Neuronal stem cell (in vitro differentiated cells): ENCODE results near the gene C1QTNF12.
A peak's percentile ranks its signal among the peaks of the same experiment; 100 is the strongest.

Experiments used
- DNase-seq: peaks from one replicate; pipeline ENCODE4 v3.0.0-alpha.2; 2013; ENCODE audit warnings: low spot score
- H2AFZ ChIP-seq: one replicate; pipeline ENCODE4 v1.6.1; 2013; ENCODE audit warnings: mild to moderate bottlenecking, low read length, inconsistent platforms
- H2AK5ac ChIP-seq: 2 replicates; pipeline ENCODE4 v1.6.1; 2013; ENCODE audit warnings: low read depth, mild to moderate bottlenecking, inconsistent platforms, low read length, moderate library complexity, mixed read lengths
- H2BK120ac ChIP-seq: 2 replicates; pipeline ENCODE4 v1.6.1; 2013; ENCODE audit warnings: low read depth, mild to moderate bottlenecking, inconsistent platforms, low read length, moderate library complexity, mixed read lengths
- H2BK12ac ChIP-seq: one replicate; pipeline ENCODE4 v1.6.1; 2013; ENCODE audit warnings: low read length, inconsistent platforms
- H2BK15ac ChIP-seq: 2 replicates; pipeline ENCODE4 v1.6.1; 2013; ENCODE audit warnings: mild to moderate bottlenecking, low read length, inconsistent platforms, mixed read lengths
- H2BK5ac ChIP-seq: one replicate; pipeline ENCODE4 v1.6.1; 2013; ENCODE audit warnings: inconsistent platforms, mild to moderate bottlenecking, low read length, moderate library complexity
- H3K14ac ChIP-seq: one replicate; pipeline ENCODE4 v1.6.1; 2013; ENCODE audit warnings: low read length, inconsistent platforms
- H3K18ac ChIP-seq: 2 replicates; pipeline ENCODE4 v1.6.1; 2013; ENCODE audit warnings: low read length, inconsistent platforms
- H3K23ac ChIP-seq: 2 replicates; pipeline ENCODE4 v1.6.1; 2013; ENCODE audit warnings: low read depth, mild to moderate bottlenecking, mixed read lengths, low read length, inconsistent platforms; ENCODE audit not compliant: poor library complexity
- H3K27ac ChIP-seq: replicated peaks from 3 replicates; pipeline ENCODE4 v1.5.1; 2013; ENCODE audit warnings: low read length, inconsistent platforms
- H3K27me3 ChIP-seq, 3 experiments: 2 replicates each; pipeline ENCODE4 v1.6.1; 2013; ENCODE audit warnings: low read length in 3 of 3, mild to moderate bottlenecking in 2 of 3, inconsistent platforms in 1 of 3, low read depth in 1 of 3, mixed read lengths in 1 of 3, moderate library complexity in 1 of 3; ENCODE audit not compliant: control insufficient read depth in 3 of 3, insufficient read depth in 3 of 3
- H3K36me3 ChIP-seq, 2 donors: replicated peaks in 1 of 2; 2 replicates each; pipeline ENCODE4 v1.6.1; 2013; ENCODE audit warnings: low read length in 2 of 2; ENCODE audit not compliant: control insufficient read depth in 2 of 2, insufficient read depth in 2 of 2
- H3K4ac ChIP-seq: 2 replicates; pipeline ENCODE4 v1.6.1; 2013; ENCODE audit warnings: inconsistent platforms, mild to moderate bottlenecking, low read length, moderate library complexity
- H3K4me1 ChIP-seq, 2 donors: 1 replicate in 1 of 2; 2 replicates in 1 of 2; pipeline ENCODE4 v1.6.1; 2013; ENCODE audit warnings: low read length in 2 of 2, low read depth in 1 of 2; ENCODE audit not compliant: control insufficient read depth in 2 of 2, insufficient read depth in 1 of 2
- H3K4me2 ChIP-seq: one replicate; pipeline ENCODE4 v1.6.1; 2013; ENCODE audit warnings: mild to moderate bottlenecking, low read length, inconsistent platforms; ENCODE audit not compliant: insufficient read depth, poor library complexity, severe bottlenecking
- H3K4me3 ChIP-seq, 2 donors: 2 replicates each; pipeline ENCODE4 v1.5.1; 2013; ENCODE audit warnings: low read length in 2 of 2, mild to moderate bottlenecking in 2 of 2, inconsistent platforms in 1 of 2, moderate library complexity in 1 of 2
- H3K79me1 ChIP-seq: one replicate; pipeline ENCODE4 v1.6.1; 2013; ENCODE audit warnings: low read depth, mild to moderate bottlenecking, inconsistent platforms, low read length, moderate library complexity
- H3K9ac ChIP-seq: one replicate; pipeline ENCODE4 v1.6.1; 2013; ENCODE audit warnings: mild to moderate bottlenecking, low read depth, low read length, inconsistent platforms; ENCODE audit not compliant: poor library complexity
- H3K9me3 ChIP-seq, 2 donors: replicated peaks in 1 of 2; 2 replicates each; pipeline versions ENCODE3 to v1.6.1; 2013; ENCODE audit warnings: low read length in 2 of 2, mild to moderate bottlenecking in 2 of 2, inconsistent platforms in 1 of 2, low read depth in 1 of 2, mixed read lengths in 1 of 2, moderate library complexity in 1 of 2; ENCODE audit not compliant: control insufficient read depth in 2 of 2, insufficient read depth in 1 of 2
- H4K8ac ChIP-seq: one replicate; pipeline ENCODE4 v1.6.1; 2013; ENCODE audit warnings: low read depth, mild to moderate bottlenecking, inconsistent platforms, low read length, moderate library complexity
- H4K91ac ChIP-seq: one replicate; pipeline ENCODE4 v1.6.1; 2013; ENCODE audit warnings: low read length, low read depth, mild to moderate bottlenecking, inconsistent platforms; ENCODE audit not compliant: poor library complexity
- WGBS, 2 donors: extraction: QIAGEN DNeasy Blood & Tissue Kit; methylation state at CpG; one replicate each; pipeline ENCODE4 v1.1.7; 2013; ENCODE audit warnings: missing lambda C conversion rate in 2 of 2, mixed read lengths in 1 of 2; ENCODE audit not compliant: insufficient read length in 2 of 2, insufficient replicate concordance in 1 of 2; ENCODE audit errors: extremely low coverage in 2 of 2; 5-methylcytosine and 5-hydroxymethylcytosine counted together

The C1QTNF12 gene

DNA sequence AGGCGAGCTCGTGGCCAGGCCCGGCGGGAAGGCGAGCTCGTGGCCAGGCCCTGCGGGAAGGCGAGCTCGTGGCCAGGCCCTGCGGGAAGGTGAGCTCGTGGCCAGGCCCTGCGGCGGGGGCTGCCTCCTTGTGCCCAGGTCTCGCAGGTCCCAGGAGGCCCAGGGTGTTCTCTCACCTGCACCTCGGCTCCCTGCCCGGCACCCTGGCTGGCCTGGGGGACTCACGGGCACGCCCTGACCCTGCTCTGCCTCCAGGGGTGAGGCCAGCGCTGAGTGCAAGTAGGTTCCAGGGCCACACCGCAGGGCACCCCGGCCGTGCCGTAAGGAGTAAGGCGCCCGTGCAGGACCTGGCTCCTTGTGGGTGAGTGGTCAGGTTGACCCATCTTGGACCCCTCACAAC lies 19.1 kb downstream of the C1QTNF12 start:
- H3K4ac ChIP-seq, result no peak overlapping the region

DNA sequence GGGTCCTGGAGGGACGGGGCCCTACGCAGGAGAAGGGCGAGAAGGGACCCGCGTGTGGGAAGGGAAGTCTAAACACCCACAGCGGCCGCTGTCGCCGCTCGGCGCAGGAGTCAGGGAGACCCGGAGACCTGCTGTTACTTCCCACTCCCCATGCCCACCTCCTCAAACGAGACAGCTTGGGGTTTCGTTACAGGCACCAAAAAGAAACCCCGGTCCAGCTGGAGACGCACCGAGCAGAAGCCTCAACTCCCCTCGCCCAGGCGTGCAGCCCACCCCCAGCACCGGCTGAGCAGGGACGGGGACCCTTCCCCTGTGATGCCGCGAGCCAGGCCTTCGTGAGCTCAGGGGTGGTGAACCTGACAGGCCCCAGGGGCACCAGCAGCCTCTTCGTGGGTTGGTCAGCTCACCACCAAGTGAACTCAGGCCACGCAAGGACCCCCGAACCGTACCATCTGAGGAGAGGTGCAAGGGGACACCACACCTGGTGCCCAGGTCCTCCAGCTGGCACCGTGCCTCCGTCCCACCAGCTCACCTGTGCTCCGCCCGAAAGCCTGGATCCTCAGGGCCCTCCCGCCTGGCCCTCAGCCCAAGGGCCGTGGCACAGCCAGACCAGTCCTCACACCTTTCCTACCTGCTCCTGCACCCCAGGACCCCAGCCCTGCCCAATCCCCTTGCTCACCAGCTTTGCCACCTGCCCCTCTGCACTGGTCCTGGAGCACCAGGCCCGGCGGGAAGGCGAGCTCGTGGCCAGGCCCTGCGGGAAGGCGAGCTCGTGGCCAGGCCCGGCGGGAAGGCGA lies 19.8 kb downstream of the C1QTNF12 start:
- Histone ChIP-seq H3K23ac (no peak overlapping the region), H3K27ac (no peak overlapping the region), H4K8ac (no peak overlapping the region), H3K4me3 (no peak overlapping the region), H2AK5ac (no peak overlapping the region), H3K9ac (peak overlapping the region; percentile 60), H3K18ac (no peak overlapping the region), H3K4me2 (no peak overlapping the region), H2AFZ (no peak overlapping the region), H3K79me1 (peaks cover 30% of the 10 kb centered on the region), H3K27me3 (peaks cover 0 to 3% (median 0%) of the 10 kb centered on the region in 3 experiments), H2BK5ac (no peak overlapping the region), H4K91ac (no peak overlapping the region), H2BK15ac (no peak overlapping the region), H3K4me1 (peaks cover 3 to 5% of the 10 kb centered on the region in 2 donors), H3K36me3 (peaks cover 31 to 75% of the 10 kb centered on the region in 2 donors), H2BK12ac (no peak overlapping the region), H3K4ac (no peak overlapping the region), H3K14ac (no peak overlapping the region), H3K9me3 (peaks cover 0 to 8% of the 10 kb centered on the region in 2 donors), H2BK120ac (no peak overlapping the region)
- no CpG with 5 or more reads among the region's 44 CpGs for WGBS, 2 donors
- no peak for DNase-seq

More for the DNA sequence above, 19.1 kb downstream of the C1QTNF12 start:
- Histone ChIP-seq H2AK5ac (no peak overlapping the region), H2BK5ac (no peak overlapping the region), H3K4me2 (no peak overlapping the region), H3K27ac (no peak overlapping the region), H4K8ac (no peak overlapping the region), H3K79me1 (peaks cover 32% of the 10 kb centered on the region), H4K91ac (no peak overlapping the region), H3K4me3 (no peak overlapping the region), H3K23ac (no peak overlapping the region), H2BK12ac (no peak overlapping the region), H2BK15ac (no peak overlapping the region), H3K18ac (no peak overlapping the region), H3K9me3 (peaks cover 0 to 8% of the 10 kb centered on the region in 2 donors), H3K14ac (no peak overlapping the region), H2AFZ (no peak overlapping the region), H3K4me1 (peaks cover 3 to 5% of the 10 kb centered on the region in 2 donors), H3K36me3 (peaks cover 28 to 70% of the 10 kb centered on the region in 2 donors), H3K27me3 (peaks cover 0 to 3% (median 0%) of the 10 kb centered on the region in 3 experiments), H3K9ac (no peak overlapping the region), H2BK120ac (no peak overlapping the region)
- no CpG with 5 or more reads among the region's 25 CpGs for WGBS, 2 donors
- DNase-seq, result no peak

DNA sequence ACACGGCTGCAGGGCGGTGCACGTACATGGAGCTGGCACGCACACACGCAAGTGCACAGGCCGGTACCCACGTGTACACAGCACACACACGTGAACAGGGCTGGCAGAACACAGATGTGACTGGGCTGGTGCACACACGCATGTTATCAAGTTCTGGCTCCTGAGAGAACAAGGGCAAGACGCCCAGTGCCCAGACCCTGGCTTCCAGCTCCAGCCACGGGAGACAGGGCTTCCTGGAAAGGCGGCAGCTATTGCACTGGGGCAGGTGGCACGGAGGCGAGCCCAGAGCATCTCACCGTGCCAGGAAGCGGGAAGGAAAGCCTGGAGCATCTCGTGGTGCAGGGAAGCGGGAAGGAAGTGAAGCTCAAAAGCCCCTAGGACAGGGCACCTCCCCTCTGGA lies 20.6 kb downstream of the C1QTNF12 start:
- peaks cover 31 to 83% of the 10 kb centered on the region in 2 donors for H3K36me3 ChIP-seq
- WGBS, 2 donors, result no CpG with 5 or more reads among the region's 18 CpGs

DNA sequence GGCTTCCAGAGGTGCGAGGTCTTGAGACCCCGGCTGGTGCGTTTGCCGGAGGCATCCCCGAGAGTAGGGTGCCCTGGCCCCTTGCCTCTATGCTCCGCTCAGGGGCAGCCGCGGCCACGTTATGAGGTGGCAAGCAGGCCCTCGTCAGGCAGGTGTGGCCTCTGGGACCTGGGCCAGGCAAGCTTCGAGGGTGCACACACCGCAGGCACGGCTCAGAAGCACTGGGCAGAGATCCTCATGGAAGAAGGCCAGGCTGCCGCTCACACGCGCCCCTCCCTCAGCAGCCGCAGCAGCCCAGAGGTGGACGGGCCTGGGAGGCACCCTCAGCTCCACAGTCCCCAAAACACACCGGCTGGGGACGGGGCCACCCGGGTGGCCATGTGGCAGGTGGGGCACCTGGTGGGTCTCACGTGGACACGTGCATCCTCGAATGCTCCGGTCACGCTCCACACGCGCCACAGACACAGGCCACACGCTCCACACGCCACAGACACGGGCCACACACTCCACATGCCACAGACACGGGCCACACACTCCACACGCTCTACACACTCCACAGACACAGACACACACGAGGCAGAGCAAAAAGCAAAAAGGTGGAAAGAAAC lies 21.2 kb downstream of the C1QTNF12 start:
- no CpG with 5 or more reads among the region's 34 CpGs for WGBS, 2 donors
- no peak overlapping the region for H3K4me2 ChIP-seq
- no peaks in the 10 kb centered on the region for H3K4me1 ChIP-seq
- H4K91ac ChIP-seq, result no peak overlapping the region
- no peak overlapping the region for H2BK15ac ChIP-seq
- no peak overlapping the region for H3K14ac ChIP-seq
- peak overlapping the region; percentile 80 for H3K23ac ChIP-seq
- no peak overlapping the region for H2BK5ac ChIP-seq
- H2AK5ac ChIP-seq, result no peak overlapping the region
- peaks cover 0 to 3% (median 0%) of the 10 kb centered on the region in 3 experiments for H3K27me3 ChIP-seq
- H2BK12ac ChIP-seq, result no peak overlapping the region
- no peak overlapping the region for H2BK120ac ChIP-seq
- no peak for DNase-seq
- H3K9me3 ChIP-seq, result peaks cover 0 to 8% of the 10 kb centered on the region in 2 donors
- H2AFZ ChIP-seq, result no peak overlapping the region
- no peak overlapping the region for H3K4ac ChIP-seq
- no peak overlapping the region for H3K18ac ChIP-seq
- H3K79me1 ChIP-seq, result peaks cover 30% of the 10 kb centered on the region
- no peak overlapping the region for H3K9ac ChIP-seq
- H3K27ac ChIP-seq, result no peak overlapping the region
- peaks cover 31 to 89% of the 10 kb centered on the region in 2 donors for H3K36me3 ChIP-seq
- no peak overlapping the region for H3K4me3 ChIP-seq
- H4K8ac ChIP-seq, result peak overlapping the region; percentile 65

More for the DNA sequence above, 20.6 kb downstream of the C1QTNF12 start:
- Histone ChIP-seq H3K4me1 (peaks cover 3 to 5% of the 10 kb centered on the region in 2 donors), H3K14ac (no peak overlapping the region), H4K91ac (no peak overlapping the region), H4K8ac (peak overlapping the region; percentile 65), H2BK5ac (no peak overlapping the region), H3K18ac (no peak overlapping the region), H3K23ac (no peak overlapping the region), H2BK12ac (no peak overlapping the region), H3K27me3 (peaks cover 0 to 3% (median 0%) of the 10 kb centered on the region in 3 experiments), H2BK15ac (no peak overlapping the region), H3K9ac (no peak overlapping the region), H3K4ac (no peak overlapping the region), H3K4me2 (no peak overlapping the region), H3K4me3 (no peak overlapping the region), H3K9me3 (peaks cover 0 to 8% of the 10 kb centered on the region in 2 donors), H2BK120ac (no peak overlapping the region), H2AK5ac (no peak overlapping the region), H2AFZ (no peak overlapping the region), H3K27ac (no peak overlapping the region), H3K79me1 (peaks cover 30% of the 10 kb centered on the region)
- no peak for DNase-seq
